Pancreas (tissue), 10 donors: ENCODE data around the gene LYVE1. TPM values are rescaled to one million over a fixed set of nuclear protein-coding genes. Genes with fewer than 3 reads are reported as not detected.
A peak's percentile ranks its signal among the peaks of the same experiment; 100 is the strongest.

Source experiments
- ATAC-seq, 4 donors: fragments of 200-7000 bp; cut with Tn5 transposase; one replicate each; pipeline versions ENCODE4 v1.8.0 to v1.9.1; 2020; ENCODE audit warnings: mild to moderate bottlenecking in 4 of 4, moderate library complexity in 4 of 4
- DNase-seq, 6 donors: peaks; one replicate each; pipeline ENCODE4 v3.0.0-alpha.2; 2020
- FAIRE-seq: peaks from 2 replicates; lab custom pipeline; 2012; peaks lifted over from hg19 to GRCh38; lab: Jason Lieb, UNC
- H3K27ac ChIP-seq, 4 donors: fragments of 200-600 bp; sonication (generic); 1 replicate in 3 of 4; 2 replicates in 1 of 4; pipeline versions ENCODE4 v1.5.0 to v1.8.0; 2020
- H3K27me3 ChIP-seq, 4 donors: fragments of 200-600 bp; one replicate each; pipeline ENCODE4 v1.8.0; 2021
- H3K36me3 ChIP-seq, 3 donors: fragments of 200-600 bp; sonication (generic) in 1 of 3; one replicate each; pipeline versions ENCODE4 v1.5.0 to v1.8.0; 2020 to 2021
- H3K4me1 ChIP-seq, 3 donors: fragments of 200-600 bp; one replicate each; pipeline ENCODE4 v1.8.0; 2021
- H3K4me3 ChIP-seq, 4 donors: fragments of 200-600 bp; sonication (generic) in 2 of 4; one replicate each; pipeline versions ENCODE4 v1.5.0 to v1.8.0; 2020 to 2021
- H3K9me3 ChIP-seq, 4 donors: fragments of 200-600 bp; one replicate each; pipeline ENCODE4 v1.8.0; 2021
- CTCF ChIP-seq, 4 donors: fragments of 200-600 bp; sonication (generic) in 3 of 4; IDR thresholded peaks; one replicate each; pipeline versions ENCODE4 v1.5.0 to v1.8.0; 2021; ENCODE audit warnings: antibody characterized with exemption in 4 of 4
- WGBS, 2 donors: extraction: QIAGEN DNeasy Blood & Tissue Kit; methylation state at CpG; one replicate each; pipeline ENCODE4 v1.1.7; 2013; 5-methylcytosine and 5-hydroxymethylcytosine counted together
- intact Hi-C, 3 donors: fragments of 100-400 bp; cut with DNase I; formaldehyde crosslinking; loops; one replicate each; pipeline versions ENCODE4 v1.11.1 to v1.14.2; 2022
- polyA plus RNA-seq, 2 donors: library from polyadenylated mRNA; stranded (reverse); fragments of 200-250 nt; gene quantifications; one replicate each; pipeline ENCODE4 v1.2.3, GENCODE V29; 2013
- total RNA-seq, 6 donors: library from RNA; stranded (reverse); fragmentation: NEBNext Ultra II Directional in 4 of 6; extraction: Animal tissue kit (Norgen Biotek cat#: 25700) in 4 of 6; gene quantifications; one replicate each; pipeline versions ENCODE4 v1.2.1 to v1.2.4, GENCODE V29; 2021 to 2023
- donor health status: healthy with polysubstance abuse.
- donor health status: DM: no; HTN: no; CAD: no; lungs with moderate emphysema.
- donor health status: DM: no; HTN: no; CAD: no.
- donor health status: control.
- donor health status: control.
- donor health status: Bipolar disorder and iron deficiency.
- donor health status: DM: yes; HTN: yes; CAD: no.
- donor health status: DM: no; HTN: no; CAD: no.
- donor health status: DM: no; HTN: no; CAD: no.
- donor health status: DM: yes; HTN: yes; CAD: no.

LYVE1 gene
- total and polyA plus RNA-seq, 8 donors: 1.1 to 28.3 (median 4.1) TPM

DNA sequence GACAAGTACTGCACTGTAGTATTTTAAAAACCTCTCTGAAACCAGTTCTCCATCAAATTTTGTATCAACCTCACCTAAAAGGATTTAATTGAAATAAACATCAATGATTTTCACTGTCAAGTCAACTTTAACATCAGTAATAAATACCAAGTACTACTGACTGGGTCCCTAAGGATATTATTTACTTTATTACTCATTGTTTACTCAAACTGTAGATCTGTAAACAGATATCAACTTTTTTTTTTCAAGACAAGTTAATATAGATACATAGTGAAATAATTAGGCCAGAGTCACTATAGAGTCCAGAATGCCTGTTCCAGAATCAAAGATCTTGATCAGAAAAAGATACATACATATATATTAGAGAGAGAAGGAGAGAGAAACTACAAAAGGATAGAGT lies 29.1 kb downstream of the LYVE1 start:
- Histone ChIP-seq H3K27ac (no peak overlapping the region), H3K27me3 (no peaks in the 10 kb centered on the region), H3K4me3 (no peak overlapping the region), H3K9me3 (no peaks in the 10 kb centered on the region), H3K36me3 (no peaks in the 10 kb centered on the region), H3K4me1 (peaks cover 0 to 8% (median 8%) of the 10 kb centered on the region in 3 donors)
- intact Hi-C loops: no loop called here
- ATAC-seq: no peak
- TF ChIP-seq CTCF (IDR thresholded peaks at IDR 0.05): no peak
- peak; percentile 64 for FAIRE-seq
- DNase-seq: no peak

GRCh38 chr11:10538924-10539323 lies 29.5 kb downstream of the LYVE1 start:
- DNase-seq: no peak
- FAIRE-seq: no peak
- Histone ChIP-seq H3K27ac (no peak overlapping the region), H3K27me3 (no peaks in the 10 kb centered on the region), H3K9me3 (no peaks in the 10 kb centered on the region), H3K4me1 (peaks cover 0 to 8% (median 8%) of the 10 kb centered on the region in 3 donors), H3K36me3 (no peaks in the 10 kb centered on the region), H3K4me3 (no peak overlapping the region)
- no peak for ATAC-seq
- 57 to 58% methylated on average over 1 of the region's 1 CpG for WGBS, 2 donors
- TF ChIP-seq CTCF (IDR thresholded peaks at IDR 0.05): no peak
- intact Hi-C loops: no loop called here

DNA sequence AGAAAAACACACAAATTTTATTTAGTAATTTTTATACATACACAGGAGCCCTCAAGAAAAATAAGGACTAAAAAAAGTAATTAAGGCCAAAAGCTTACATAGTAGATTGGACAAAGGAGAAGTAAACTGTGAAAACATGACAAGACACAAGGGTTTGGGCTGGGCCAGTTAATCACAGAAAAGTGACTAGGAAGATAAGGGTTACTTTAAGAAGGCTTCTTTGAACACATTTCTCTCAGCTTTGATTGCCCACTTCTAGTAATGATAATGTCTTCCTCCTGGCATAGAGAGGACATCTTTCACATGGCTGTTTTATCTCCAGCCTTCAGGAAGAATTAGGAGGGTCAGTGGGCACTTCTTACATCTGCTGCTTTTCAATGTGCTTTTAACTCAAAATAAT lies 30.9 kb downstream of the LYVE1 start:
- H3K9me3 ChIP-seq: no peaks in the 10 kb centered on the region
- no peaks in the 10 kb centered on the region for H3K27me3 ChIP-seq
- intact Hi-C loops: no loop called here
- no peak overlapping the region for H3K4me3 ChIP-seq
- no peak overlapping the region for H3K27ac ChIP-seq
- DNase-seq (no peak), FAIRE-seq (no peak), ATAC-seq (no peak)
- TF ChIP-seq CTCF (IDR thresholded peaks at IDR 0.05): no peak
- peaks cover 0 to 8% (median 8%) of the 10 kb centered on the region in 3 donors for H3K4me1 ChIP-seq
- H3K36me3 ChIP-seq: no peaks in the 10 kb centered on the region

DNA sequence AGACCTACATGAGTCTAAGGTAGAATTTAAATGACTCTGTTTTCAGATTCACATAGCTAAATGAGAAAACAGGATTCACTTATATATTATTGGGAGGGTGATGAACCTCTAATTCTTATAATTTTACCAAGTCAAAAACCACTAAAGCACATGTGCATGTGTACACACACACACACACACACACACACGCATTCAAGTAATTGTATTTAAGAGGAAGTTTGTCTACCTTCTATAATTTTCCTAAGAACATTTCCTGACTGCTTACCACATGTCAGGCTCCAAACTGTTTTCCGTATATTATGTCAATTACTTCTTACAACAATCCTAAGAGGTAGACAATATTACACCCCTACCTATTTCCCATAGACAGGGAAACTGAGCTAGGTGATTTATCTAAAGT lies 34.1 kb downstream of the LYVE1 start:
- FAIRE-seq (no peak), ATAC-seq (no peak)
- 88 to 89% methylated on average over 2 of the region's 2 CpGs for WGBS, 2 donors

GRCh38 chr11:10533323-10533722 lies 35.1 kb downstream of the LYVE1 start:
- intact Hi-C loops: no loop called here
- Histone ChIP-seq H3K9me3 (no peaks in the 10 kb centered on the region), H3K27me3 (no peaks in the 10 kb centered on the region), H3K4me3 (no peak overlapping the region), H3K4me1 (peaks cover 0 to 5% (median 3%) of the 10 kb centered on the region in 3 donors), H3K27ac (no peak overlapping the region), H3K36me3 (peaks cover 0 to 13% (median 0%) of the 10 kb centered on the region in 3 donors)
- peak; percentile 70 for FAIRE-seq
- DNase-seq: no peak
- no peak for ATAC-seq
- no peak for TF ChIP-seq CTCF (IDR thresholded peaks at IDR 0.05)

More for the DNA sequence above, 34.1 kb downstream of the LYVE1 start:
- Histone ChIP-seq H3K9me3 (no peaks in the 10 kb centered on the region), H3K4me1 (peaks cover 0 to 3% (median 3%) of the 10 kb centered on the region in 3 donors), H3K36me3 (peaks cover 0 to 8% (median 0%) of the 10 kb centered on the region in 3 donors), H3K27ac (no peak overlapping the region), H3K27me3 (no peaks in the 10 kb centered on the region), H3K4me3 (no peak overlapping the region)
- no peak for DNase-seq
- no peak for TF ChIP-seq CTCF (IDR thresholded peaks at IDR 0.05)
- intact Hi-C loops: no loop called here
